Esophagus squamous epithelium (tissue), 4 donors: ENCODE data around the gene AEN.

Source experiments
- CTCF ChIP-seq, 6 experiments: fragments of 450-650 bp in 4 of 6; fragments of 200-600 bp in 2 of 6; sonication (generic) in 2 of 6; IDR thresholded peaks; one replicate each; pipeline ENCODE4 v1.5.1; 2016 to 2019; ENCODE audit warnings: antibody characterized with exemption in 6 of 6, mild to moderate bottlenecking in 4 of 6, moderate library complexity in 4 of 6
- POLR2A ChIP-seq, 4 donors: fragments of 450-650 bp; IDR thresholded peaks; one replicate each; pipeline ENCODE4 v1.6.1; 2017; ENCODE audit warnings: antibody characterized with exemption in 4 of 4, mild to moderate bottlenecking in 4 of 4, moderate library complexity in 3 of 4

DNA sequence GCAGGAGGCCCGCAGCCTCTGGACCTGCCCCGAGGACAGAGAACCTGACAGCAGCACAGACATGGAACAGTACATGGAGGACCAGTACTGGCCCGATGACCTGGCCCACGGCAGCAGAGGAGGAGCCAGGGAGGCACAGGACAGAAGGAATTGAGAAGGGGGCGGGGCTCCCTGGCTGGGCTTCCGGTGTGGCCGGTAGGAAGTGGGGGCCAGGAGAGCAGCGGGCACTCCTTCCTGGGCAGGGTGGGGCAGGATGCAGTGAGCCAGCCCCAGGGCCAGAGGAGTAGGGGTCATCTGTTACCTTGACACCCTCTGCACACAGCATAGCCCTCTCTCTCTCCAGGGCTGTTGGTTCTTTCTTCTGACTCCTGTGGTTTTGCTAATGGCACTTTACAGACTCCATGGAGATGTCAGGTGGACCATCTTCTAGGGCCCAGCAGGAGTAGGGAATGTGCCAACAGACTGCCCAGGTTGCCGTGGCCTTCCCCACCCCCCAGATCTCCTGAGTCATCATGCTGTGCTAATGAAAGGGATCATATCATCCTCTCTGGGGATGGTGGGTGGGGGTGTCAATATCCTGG lies 9.1 kb downstream of the AEN start:
- TF ChIP-seq CTCF (IDR thresholded peaks at IDR 0.05) (no peak), POLR2A (IDR thresholded peaks at IDR 0.05) (no peak)
